GM08714 (cell line): Measurements from ENCODE around the gene SCTR.

ENCODE experiments used
- H3K4me3 ChIP-seq: fragments of 200-500 bp; sonication (Bioruptor generic); 2 replicates; pipeline ENCODE4 v1.5.1; 2014; ENCODE audit warnings: mild to moderate bottlenecking, low read length, inconsistent platforms
- ZNF274 ChIP-seq: IDR thresholded peaks from 2 replicates; pipeline ENCODE4 v1.6.1; 2012; ENCODE audit warnings: mild to moderate bottlenecking, low read depth, low read length

SCTR gene

DNA sequence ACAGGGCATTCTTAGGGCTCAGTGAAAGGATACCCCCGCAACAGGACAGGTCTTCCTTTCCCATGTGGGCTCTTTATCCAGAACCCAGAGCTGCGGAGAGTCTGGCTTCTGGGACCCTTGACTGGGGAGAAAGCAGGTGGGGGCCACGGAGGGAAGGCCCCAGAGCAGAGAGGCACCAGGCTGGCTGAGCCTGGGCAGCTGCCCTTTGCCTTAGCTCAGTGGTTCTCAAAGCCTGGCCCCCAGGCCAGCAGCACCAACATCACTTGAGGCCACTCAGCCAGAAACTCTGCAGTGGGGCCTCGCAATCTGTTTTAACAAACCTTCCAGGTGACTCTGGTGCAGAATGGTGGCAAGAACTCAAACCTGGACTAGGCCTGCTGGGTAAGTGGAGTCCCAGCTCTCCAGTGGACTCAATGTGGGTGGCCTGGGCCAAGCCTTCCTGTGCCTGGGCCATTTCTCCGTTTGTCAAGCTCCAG lies 94.2 kb downstream of the SCTR start:
- TF ChIP-seq ZNF274, result no peak
- H3K4me3 ChIP-seq, result no peak overlapping the region

DNA sequence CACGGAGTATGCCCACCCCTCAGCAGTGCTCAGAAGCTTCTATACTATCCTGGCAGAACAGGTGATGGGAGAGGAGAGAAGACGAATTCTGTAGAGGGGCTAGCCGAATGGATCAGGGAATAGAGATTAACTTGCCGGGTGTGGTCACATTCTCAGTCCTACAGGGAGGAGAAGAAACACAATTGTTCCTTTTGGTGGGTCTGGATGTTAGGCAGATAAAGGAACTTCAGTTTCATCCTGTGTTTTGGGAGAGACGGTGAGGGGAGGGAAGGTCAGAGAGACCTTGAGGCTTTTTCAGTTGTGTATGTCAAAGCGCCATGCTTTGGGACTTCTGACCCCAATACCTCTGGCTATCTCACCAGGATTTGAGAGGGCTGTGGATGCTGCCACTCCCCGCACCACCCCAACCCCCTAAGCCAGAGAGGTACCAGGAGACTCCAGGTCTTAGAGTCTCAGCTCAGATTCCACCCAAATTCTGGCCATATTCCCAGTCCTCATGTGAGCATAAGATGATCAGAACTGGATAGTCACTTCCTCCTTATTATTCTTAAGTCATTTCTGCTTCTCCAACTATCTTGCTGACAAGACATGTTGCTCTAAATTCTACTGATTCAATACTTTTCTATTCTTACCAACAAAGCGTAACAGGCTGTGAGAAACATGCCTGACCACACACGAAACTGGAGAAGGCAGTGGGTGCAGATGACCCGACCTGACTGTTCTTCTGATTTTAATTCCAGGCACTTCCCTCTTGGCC lies 94.9 kb downstream of the SCTR start:
- no peak for TF ChIP-seq ZNF274
- no peak overlapping the region for H3K4me3 ChIP-seq

GRCh38 chr2:119428488-119429224 lies 95.6 kb downstream of the SCTR start:
- no peak overlapping the region for H3K4me3 ChIP-seq
- TF ChIP-seq ZNF274, result no peak

DNA sequence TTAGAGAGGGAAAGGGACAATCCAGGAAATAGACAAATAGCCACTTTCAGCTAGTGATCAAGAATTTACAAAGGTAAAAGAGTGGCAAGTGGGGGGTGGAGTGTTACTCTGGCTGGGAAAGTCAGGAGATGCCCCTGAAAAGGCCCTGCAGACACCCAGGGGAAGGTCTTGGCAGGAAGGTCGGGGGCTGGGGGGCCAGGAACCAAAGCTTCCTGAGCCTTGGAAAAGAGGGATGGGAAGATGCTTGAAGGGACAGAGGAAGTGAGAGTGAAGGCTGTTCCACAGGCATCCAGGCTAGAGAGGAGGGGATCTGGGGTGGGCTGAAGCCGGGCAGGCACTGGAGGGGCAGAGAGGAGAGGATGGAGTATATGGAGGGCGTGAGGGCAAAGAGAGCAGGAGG lies 96.5 kb downstream of the SCTR start:
- no peak for TF ChIP-seq ZNF274

DNA sequence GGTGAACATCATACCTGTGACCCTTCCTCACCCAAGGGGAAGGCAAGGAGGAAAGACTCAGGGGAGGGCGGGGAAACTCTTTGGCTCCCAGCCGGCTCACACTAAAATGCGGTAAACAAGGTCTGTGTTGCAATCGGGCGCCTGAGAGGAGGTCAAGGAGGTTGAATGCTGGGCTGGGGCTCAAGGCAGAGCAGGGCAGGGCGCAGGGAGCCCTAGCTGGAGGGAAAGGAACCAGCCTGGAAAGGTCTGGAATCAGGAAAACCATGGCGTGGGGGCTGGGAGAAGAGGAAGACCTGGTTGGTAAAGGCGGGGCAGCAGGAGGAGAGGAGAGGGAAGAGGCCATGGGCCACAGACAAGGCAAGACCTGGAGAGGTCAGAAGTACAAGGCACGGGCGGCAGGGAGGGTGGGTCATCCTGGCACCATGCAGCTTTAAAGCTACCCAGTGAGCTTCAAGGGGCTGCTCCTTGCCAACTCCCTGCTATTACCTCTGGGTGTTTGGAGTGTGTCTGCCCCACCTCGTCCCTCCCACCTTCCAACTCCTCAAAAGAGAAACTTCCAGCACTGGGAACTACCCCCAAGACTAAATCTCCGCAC lies 97.4 kb downstream of the SCTR start:
- no peak overlapping the region for H3K4me3 ChIP-seq
- TF ChIP-seq ZNF274, result no peak

More for the DNA sequence above, 96.5 kb downstream of the SCTR start:
- H3K4me3 ChIP-seq, result no peak overlapping the region

DNA sequence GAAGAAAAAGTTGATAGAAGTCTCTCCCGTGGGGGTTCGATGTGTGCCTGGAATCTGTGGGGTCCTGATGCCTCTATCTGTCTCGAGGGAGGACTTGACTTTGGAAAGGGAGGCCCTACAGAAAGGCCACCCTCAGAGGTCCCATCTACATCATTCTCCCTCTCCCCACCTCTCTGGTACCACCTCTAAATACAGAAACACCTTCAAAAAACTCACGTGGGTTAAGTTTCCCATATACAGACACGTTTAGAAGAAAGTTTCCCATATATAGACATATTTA lies 97.9 kb downstream of the SCTR start:
- no peak for TF ChIP-seq ZNF274
- no peak overlapping the region for H3K4me3 ChIP-seq

DNA sequence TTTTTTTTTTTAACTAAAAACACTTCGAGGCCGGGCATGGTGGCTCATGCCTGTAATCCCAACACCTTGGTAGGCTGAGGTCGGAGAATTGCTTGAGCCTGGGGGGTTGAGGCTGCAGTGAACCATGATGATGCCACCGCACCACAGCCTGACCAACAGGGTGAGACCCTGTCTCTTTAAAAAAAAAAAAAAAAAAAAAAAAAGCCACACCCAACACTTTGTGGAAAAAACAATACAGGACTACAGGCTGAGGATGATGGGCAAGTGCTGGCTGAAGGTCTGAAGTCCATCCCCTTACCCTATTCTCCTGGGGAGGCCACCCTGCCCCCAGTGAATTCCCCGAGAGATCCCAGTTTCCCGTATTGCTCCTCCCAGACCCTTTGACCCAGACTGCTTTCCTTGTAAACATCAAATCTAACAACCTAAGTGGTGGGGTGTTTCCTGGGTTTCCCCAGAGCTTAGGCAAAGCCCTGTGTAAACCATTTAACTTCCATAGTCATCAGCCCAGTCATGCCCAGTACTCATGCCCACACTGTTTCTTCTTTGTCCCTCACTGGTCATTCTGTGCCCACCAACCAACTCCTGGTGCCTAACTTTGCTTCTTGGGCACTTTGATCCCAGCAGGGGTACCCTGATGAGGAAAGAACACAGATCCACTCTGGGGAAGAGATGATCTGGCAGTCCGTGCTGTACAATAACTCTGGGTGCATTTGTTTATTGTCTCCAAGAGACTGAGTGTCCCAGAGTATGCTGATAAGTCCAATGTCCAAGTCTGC lies 98.5 kb downstream of the SCTR start:
- TF ChIP-seq ZNF274, result no peak
- H3K4me3 ChIP-seq, result no peak overlapping the region

GRCh38 chr2:119425119-119425405 lies 99.2 kb downstream of the SCTR start:
- TF ChIP-seq ZNF274, result no peak
- no peak overlapping the region for H3K4me3 ChIP-seq

- TF ChIP-seq ZNF274, result no peak
- H3K4me3 ChIP-seq, result no peak overlapping the region
Measured at GRCh38 chr2:119424284-119425118, 99.8 kb downstream of the SCTR start.

DNA sequence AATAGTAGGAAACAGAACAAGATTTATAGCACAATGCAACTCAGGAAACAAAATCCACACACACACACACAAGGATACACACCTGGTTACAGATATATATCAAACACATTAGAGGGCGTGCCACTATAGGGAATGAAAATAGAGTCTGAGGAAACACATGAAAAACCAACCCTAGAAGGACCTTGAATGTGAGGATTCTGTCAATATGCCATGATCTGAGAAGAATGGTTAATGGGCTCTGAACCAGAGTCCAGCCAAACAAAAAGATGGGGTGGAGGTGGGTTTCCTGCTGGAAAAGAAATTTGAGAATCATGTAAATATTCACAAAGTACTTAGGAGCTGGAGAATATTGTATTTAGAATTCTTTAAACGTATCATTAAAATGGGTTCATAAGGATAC lies 100.5 kb downstream of the SCTR start:
- no peak for TF ChIP-seq ZNF274

DNA sequence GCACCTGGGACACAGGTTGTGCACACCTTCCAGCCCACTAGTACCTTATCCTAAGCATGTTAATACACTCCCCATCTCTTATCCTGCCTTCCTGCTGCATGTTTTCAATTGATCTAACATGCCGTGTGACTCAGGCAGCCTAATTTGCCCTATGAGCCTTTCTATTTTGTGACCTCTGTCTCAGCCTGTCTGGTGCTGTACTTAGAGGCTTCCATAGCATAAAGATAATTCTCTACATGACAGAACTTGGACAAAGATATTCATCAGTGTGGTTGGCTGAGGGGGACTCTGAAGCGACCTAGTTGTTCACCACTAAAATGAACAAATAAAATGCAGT lies 101.2 kb downstream of the SCTR start:
- no peak for TF ChIP-seq ZNF274
- H3K4me3 ChIP-seq, result no peak overlapping the region

More for the DNA sequence above, 100.5 kb downstream of the SCTR start:
- H3K4me3 ChIP-seq, result no peak overlapping the region

DNA sequence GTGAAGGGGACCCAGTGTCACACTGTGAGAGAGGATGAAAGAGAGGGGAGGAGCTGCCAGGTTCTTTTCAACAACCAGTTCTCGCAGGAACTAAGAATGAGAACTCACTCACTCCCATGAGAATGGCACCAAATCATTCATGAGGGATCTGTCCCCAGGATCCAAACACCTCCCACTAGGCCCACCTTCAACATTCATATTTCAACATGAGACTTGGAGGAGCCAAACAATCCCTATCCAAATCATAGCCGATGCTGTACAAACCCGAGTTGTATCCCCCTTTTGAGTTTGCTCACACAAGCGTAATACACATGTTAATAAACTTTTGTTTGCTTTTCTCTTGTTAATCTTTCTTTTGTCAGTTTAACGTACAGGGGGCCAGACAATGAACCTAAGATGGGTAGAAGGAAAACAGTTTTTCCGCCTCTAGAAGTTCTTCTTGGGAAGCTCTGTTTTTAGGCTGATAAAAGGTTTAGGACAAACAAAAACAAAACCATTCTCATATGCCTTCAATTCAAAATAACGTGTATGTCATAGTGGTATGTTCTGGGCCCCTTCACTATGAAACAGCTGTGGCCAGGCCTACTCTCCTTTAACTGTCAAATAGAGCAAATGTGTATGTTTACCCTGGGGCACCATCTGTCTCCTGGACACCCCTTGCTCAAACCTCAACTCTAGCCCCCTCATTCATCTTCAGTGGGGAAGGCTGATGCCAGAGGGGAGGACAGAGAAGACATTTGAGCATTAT lies 101.7 kb downstream of the SCTR start:
- H3K4me3 ChIP-seq, result no peak overlapping the region
- TF ChIP-seq ZNF274, result no peak

DNA sequence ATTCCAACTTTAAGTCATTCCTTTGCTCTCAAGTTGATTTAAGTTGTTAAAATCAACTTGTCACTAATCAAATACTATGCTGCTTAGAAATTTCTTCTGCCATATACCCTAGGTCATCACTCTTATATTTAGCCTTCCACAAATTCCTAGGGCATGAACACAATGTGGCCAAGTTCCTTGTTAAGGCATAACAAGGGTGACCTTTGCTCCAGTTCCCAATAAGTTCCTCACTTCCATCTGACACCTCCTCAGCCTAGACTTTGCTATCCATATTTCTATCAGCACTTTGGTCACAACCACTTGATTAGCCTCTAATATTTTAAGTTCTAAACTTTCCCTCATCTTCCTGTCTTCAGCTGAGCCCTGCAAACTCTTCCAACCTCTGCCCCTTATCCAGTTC lies 102.5 kb downstream of the SCTR start:
- no peak overlapping the region for H3K4me3 ChIP-seq
- TF ChIP-seq ZNF274, result no peak

GRCh38 chr2:119421304-119421703 lies 103.0 kb downstream of the SCTR start:
- TF ChIP-seq ZNF274, result no peak
- no peak overlapping the region for H3K4me3 ChIP-seq
